GM19463 (cell line): ENCODE results near the gene S100A16.
A peak's percentile ranks its signal among the peaks of the same experiment; 100 is the strongest.
"Not testable (repeated sequence)": the region's sequence is repeated elsewhere in the genome, so short reads cannot be mapped to it uniquely, and the experiment has no call there.

Experiments
- ATAC-seq: cut with Tn5 transposase; IDR thresholded peaks from one replicate; pipeline ENCODE4 v1.9.1; 2021; ENCODE audit warnings: mild to moderate bottlenecking, moderate library complexity; ENCODE audit not compliant: unreplicated experiment

The S100A16 gene

GRCh38 chr1:153612755-153613331 lies at the start of gene S100A16:
Gene S100A16, minus strand, starts transcription at chr1:153613137. Its CDS starts 4,986 bp downstream, at chr1:153608151.
- ATAC-seq: no peak

GRCh38 chr1:153662269-153662668 lies 49.3 kb upstream of the S100A16 start:
- ATAC-seq: no peak

GRCh38 chr1:153661111-153661708 lies 48.3 kb upstream of the S100A16 start:
- ATAC-seq: no peak

- no peak for ATAC-seq
Observed at GRCh38 chr1:153659656-153660055, 46.7 kb upstream of the S100A16 start.

GRCh38 chr1:153659175-153659534 lies 46.2 kb upstream of the S100A16 start:
- no peak for ATAC-seq

GRCh38 chr1:153658400-153659174 lies 45.6 kb upstream of the S100A16 start, which contains the start of gene SNAPIN:
Gene SNAPIN, plus strand, starts transcription at chr1:153658703. Its CDS starts 41 bp downstream, at chr1:153658744.
- peak; percentile 96 for ATAC-seq

GRCh38 chr1:153655333-153655732 lies 42.4 kb upstream of the S100A16 start:
- no peak for ATAC-seq

GRCh38 chr1:153652805-153653500 lies 40.0 kb upstream of the S100A16 start:
- ATAC-seq: no peak

GRCh38 chr1:153651771-153652170 lies 38.8 kb upstream of the S100A16 start:
- ATAC-seq: no peak

- ATAC-seq: no peak
Observed at GRCh38 chr1:153649863-153650235, 36.9 kb upstream of the S100A16 start.

- no peak for ATAC-seq
Observed at GRCh38 chr1:153649137-153649862, 36.4 kb upstream of the S100A16 start.

GRCh38 chr1:153648000-153648643 lies 35.2 kb upstream of the S100A16 start:
- ATAC-seq: no peak

GRCh38 chr1:153647346-153647714 lies 34.4 kb upstream of the S100A16 start:
- no peak for ATAC-seq

- ATAC-seq: no peak
Observed at GRCh38 chr1:153646672-153647345, 33.9 kb upstream of the S100A16 start.

- no peak for ATAC-seq
Observed at GRCh38 chr1:153643816-153644215, 30.9 kb upstream of the S100A16 start.

GRCh38 chr1:153643100-153643499 lies 30.2 kb upstream of the S100A16 start:
- no peak for ATAC-seq

- ATAC-seq: no peak
Observed at GRCh38 chr1:153642161-153642560, 29.2 kb upstream of the S100A16 start.

GRCh38 chr1:153640861-153641260 lies 27.9 kb upstream of the S100A16 start:
- no peak for ATAC-seq

- ATAC-seq: not testable (repeated sequence)
Observed at GRCh38 chr1:153640213-153640612, 27.3 kb upstream of the S100A16 start.

GRCh38 chr1:153639280-153639679 lies 26.3 kb upstream of the S100A16 start:
- no peak for ATAC-seq
